ENCODE data around the gene THOC6.
A peak's percentile ranks its signal among the peaks of the same experiment; 100 is the strongest.
"Not testable (repeated sequence)": the region's sequence is repeated elsewhere in the genome, so short reads cannot be mapped to it uniquely, and the experiment has no call there.

THOC6 gene

DNA sequence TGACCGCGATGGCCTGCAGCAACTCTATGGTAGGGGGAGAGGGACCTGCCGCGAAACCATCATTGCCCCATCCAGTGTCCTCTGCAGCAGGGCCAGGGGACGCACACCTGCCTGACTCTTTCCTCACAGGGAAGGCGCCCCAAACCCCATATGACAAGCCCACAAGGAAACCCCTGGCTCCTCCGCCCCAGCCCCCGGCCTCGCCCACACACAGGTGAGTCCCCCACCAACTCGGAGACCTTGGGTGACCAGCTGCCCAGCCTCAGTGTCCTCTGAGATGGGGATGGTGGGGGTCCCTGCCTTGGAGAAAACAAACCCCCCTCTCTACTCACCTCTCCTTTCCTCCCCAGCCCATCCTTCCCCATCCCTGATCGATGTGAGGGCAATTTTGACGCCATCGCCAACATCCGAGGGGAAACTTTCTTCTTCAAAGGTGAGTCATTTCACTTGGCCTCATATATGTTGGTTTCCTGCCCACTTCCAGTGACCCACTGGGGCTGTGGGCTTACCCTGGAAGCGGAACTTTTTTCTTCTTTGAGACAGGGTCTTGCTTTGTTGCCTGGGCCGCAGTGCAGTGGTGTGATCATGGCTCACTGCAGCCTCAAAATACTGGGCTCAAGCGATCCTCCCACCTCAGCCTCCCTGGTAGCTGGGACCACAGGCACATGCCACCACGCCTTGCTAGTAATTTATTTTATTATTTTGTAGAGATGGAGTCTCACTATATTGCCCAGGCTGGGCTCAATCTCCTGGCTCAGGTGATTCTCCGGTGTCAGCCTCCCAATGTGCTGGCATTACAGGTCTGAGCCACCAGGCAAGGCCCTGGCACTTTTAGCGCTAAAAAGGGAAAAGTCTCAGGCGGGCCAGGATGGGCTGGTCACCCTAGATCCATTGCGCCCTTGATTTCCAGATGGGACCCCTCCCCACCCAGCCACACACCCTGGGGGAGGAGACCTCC lies 33.6 kb downstream of the THOC6 start:
- DNase-seq = no peak

DNA sequence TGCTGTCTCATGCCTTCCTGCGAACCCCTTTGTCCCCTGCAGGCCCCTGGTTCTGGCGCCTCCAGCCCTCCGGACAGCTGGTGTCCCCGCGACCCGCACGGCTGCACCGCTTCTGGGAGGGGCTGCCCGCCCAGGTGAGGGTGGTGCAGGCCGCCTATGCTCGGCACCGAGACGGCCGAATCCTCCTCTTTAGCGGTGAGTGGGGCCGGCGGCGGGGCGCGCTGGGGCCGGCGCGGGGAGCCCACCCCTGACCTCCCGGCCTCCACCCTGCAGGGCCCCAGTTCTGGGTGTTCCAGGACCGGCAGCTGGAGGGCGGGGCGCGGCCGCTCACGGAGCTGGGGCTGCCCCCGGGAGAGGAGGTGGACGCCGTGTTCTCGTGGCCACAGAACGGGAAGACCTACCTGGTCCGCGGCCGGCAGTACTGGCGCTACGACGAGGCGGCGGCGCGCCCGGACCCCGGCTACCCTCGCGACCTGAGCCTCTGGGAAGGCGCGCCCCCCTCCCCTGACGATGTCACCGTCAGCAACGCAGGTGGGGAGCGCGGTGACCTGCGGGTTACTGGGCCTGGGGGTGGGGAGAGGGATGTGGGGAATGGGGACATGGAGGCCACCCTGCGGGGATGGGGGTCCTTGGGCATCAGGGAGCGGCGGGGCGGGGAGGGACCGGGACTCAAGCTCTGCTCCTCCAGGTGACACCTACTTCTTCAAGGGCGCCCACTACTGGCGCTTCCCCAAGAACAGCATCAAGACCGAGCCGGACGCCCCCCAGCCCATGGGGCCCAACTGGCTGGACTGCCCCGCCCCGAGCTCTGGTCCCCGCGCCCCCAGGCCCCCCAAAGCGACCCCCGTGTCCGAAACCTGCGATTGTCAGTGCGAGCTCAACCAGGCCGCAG lies 34.5 kb downstream of the THOC6 start:
- DNase-seq = peak in 1 of 2 experiments; percentile 49

DNA sequence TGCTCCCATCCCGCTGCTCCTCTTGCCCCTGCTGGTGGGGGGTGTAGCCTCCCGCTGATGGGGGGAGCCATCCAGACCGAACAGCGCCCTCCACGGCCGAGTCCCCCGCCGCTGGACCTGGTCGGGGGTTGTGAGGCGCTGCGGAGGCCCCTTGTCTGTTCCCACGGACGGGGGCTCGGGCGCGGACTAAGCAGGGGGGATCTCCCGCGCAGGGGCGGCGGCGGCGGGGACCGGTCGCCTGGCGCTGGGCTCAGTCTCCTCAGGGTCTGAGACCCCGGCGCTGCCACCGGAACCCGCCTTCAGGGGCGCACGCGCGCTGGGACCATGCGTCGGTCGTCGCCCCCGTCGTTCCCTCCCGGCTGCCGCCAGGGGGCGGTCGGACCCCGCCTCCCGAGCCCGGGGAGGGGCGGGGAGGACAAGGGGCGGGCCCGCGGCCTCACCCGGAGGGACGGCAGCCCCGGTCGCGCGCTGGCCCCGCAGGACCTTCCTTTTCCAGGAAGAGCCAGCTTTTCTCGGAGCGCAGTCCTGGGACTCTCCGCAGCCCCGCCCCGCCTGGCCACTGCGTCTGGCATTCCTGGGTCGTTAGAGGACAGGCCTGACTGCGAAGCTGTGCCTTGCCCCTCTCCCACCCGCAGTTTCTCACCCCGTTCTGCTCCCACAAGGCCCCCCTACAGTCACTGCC lies 35.3 kb downstream of the THOC6 start:
- DNase-seq = peak in 1 of 2 experiments; percentile 79

DNA sequence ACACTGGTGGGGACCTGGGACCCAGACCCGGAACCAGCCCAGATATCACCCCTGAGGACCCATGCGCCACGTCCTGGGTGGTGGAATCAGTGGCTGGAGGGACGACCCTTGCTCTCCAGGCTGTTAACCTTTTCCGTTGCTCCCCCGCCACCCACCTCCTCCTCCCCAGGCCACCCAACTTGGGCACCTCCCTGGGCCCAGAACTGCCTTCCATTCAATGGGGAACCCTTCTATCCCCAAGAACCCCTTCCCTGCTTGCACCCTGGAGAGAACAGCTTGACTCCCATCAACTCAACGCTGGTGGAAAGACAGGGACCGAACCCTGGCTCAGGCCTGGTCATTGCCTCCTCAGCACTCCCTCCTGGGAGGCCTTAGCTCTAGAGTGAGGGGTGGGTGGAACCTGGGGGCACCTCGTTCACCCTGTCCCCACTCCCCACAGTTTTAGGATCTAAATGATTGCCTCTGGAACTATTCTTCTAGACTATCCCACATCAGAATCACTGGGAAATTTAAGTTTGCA lies 35.9 kb downstream of the THOC6 start:
- no peak for DNase-seq

DNA sequence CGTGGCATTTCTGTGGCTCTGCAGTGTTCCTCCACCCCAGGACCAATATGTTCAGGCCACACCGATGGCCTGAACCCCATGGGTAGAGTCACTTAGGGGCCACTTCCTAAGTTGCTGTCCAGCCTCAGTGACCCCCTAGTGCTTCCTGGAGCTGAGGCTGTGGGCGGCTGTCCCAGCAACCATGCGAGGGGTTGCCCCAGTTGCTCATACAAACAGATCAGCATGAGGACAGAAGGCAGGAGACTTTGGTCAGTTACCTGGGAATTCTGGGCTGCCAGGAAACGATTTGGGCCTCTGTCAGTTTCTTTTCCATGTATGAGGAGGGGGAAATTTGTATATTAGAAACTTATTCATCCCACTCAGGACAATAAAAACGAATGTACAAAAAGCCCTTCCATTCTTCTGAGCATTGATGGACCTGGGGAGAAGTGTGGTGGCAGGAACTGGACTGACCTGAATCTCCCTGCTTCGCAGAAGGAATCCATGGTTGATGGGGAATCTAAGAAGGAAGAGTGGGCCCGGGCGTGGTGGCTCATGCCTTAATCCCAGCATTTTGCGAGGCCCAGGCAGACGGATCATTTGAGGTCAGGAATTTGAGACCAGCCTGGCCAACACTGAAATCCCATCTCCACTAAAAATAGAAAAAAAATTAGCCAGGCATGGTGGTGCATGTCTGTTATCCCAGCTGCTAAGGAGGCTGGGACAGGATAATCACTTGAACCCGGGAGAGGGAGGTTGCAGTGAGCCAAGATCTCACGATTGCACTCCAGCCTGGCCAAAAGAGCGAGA lies 36.7 kb downstream of the THOC6 start:
- DNase-seq = no peak

DNA sequence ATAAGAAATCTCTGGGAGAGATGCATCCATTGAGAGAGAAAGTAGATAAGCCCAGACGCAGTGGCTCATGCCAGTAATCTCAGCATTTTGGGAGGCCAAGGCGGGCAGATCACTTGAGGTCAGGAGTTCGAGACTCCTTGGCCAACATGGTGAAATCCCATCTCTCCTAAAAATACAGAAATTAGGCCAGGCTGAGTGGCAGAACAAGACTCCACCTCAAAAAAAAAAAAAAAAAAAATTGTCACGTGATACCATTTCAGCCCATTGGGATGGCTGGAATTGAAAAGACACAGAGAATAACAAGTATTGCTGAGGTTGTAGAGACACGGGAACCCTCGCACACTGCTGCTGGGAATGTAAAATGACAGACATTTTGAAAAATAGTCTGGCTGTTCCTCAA lies 38.7 kb downstream of the THOC6 start:
- no peak for DNase-seq

DNA sequence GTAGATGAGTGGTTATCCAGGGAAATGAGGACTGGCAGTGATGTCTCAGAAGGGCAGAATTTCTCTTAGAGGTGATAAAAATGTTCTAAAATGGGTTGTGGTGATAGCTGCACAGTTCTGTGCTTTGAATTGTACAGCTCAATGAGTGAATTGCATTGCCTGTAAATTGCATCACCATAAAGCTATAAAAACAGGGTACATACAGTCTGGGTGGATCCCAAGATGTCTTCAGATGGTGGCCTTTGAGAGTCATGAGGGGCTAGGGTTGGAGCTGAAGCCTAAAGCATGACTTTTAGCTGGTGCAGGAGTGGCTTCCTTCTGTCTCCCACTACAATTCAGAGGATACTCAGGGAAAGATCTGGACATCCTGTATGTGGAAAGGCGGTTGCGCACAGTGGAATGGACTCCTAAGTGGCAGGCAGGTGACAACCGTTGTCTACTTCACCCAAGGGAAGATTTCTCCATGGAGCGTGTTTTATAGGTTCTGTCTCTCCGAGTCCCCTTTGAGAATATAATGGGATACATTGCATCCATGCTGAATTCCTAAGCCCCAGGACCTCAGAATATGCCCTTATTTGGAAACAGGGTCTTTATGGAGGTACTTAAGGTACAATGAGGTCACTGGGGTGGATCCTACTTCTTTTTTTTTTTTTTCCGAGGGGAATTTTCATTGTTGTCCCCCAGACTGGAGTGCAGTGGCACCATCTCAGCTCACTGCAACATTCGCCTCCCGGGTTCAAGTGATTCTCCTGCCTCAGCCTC lies 40.0 kb downstream of the THOC6 start:
- DNase-seq = no peak

DNA sequence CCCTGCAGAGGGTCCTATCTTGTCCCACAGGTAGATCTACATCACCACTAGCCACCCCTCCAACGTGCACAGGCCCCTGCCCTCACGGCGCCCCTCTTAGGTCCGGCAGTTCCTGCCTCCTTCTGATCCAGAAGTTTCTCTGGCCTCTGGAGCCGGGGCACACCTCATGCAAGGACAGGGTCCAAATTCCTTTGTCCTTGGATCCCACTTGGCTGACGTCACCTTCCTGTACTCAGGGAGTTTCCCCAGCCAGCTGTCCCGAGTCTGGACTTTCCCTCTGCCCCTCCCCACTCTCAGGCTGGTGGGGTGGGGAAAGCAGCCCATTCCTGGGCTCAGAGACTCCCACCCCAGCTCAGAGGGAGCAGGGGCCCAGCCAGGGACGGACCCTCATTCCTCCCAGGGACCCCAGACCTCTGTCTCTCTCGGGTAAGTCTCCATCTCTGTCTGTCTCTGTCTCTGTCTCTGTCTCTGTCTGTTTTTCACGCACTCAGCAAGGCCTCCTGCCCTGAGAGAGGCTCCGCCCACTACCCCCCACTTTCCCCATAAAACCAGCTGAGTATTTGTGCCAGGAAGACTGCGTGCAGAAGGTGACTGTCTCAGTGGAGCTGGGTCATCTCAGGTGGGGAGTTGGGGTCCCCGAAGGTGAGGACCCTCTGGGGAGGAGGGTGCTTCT lies 41.4 kb downstream of the THOC6 start, which contains the start of gene IL32:
IL32 (plus strand) TSS at position 572 of the 673 bp plus-strand sequence. CDS start 172 bp downstream, outside the sequence.
- no peak for DNase-seq

DNA sequence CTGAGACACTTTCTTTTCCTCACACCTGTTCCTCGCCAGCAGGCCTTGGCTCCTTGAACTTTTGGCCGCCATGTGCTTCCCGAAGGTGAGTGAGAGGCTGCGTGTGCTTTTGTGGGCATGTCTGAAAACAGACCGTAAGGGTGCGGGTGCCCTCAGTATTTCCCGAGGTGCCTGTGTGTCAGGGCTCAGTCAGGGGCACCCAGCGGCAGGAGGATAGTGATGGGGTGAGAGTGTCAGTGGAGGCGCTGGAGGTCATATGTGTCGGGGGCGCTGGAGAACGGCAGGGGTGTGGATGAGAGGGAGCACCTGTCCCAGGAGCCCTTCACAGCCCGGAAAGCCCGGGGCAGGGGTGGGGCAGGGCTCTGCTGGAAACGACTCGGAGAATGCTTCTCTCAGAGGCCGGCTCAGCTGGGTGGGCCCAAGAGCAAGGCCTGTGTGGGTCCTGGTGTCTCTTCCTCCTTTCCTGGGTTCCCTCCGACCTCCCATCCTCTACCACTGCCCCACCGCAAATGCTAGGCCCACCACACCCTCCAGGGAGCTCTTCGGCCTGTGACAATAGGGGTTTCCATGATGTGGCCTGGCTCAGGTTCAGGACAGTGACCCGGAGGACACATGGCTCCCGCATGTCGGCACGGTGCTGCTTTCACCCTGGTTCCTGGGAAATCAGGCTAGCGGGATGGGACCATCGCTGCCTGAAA lies 42.1 kb downstream of the THOC6 start:
- no peak for DNase-seq

DNA sequence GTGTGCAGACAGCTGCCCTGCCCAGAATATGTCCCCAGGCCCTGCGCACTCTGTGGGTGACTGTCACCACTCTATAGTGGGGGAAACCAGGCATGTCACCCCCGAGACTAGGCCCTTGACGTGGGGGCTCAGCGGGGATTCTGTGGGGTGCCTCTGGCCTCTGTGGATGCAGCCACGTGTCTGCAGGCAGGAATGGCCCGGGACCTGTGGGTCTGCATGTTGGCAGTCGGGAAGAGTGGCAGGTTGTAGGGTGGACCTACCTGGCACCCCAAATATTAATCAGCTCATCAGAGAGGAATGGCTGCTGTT lies 42.6 kb downstream of the THOC6 start:
- no peak for DNase-seq

DNA sequence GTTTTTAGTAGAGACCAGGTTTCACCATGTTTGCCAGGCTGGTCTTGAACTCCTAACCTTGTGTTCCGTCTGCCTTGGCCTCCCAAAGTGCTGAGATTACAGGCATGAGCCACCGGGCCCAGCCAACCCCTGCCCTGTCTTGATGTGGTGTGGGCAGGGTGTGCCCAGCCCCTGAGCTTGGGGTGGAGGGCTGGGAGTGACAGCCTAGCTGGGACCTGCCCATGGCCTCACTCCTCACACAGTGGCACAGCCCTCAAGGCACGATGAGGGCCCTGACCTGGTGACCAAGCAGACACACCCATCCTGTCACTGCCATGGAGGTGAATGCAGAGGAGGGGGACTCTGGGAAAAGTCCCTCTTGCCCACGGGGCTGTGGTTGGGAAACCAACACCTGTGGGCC lies 44.7 kb downstream of the THOC6 start:
- DNase-seq = no peak

DNA sequence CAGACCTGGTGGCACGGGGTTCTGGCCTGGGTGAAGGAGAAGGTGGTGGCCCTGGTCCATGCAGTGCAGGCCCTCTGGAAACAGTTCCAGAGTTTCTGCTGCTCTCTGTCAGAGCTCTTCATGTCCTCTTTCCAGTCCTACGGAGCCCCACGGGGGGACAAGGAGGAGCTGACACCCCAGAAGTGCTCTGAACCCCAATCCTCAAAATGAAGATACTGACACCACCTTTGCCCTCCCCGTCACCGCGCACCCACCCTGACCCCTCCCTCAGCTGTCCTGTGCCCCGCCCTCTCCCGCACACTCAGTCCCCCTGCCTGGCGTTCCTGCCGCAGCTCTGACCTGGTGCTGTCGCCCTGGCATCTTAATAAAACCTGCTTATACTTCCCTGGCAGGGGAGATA lies 45.3 kb downstream of the THOC6 start:
- not testable (repeated sequence) for DNase-seq

DNA sequence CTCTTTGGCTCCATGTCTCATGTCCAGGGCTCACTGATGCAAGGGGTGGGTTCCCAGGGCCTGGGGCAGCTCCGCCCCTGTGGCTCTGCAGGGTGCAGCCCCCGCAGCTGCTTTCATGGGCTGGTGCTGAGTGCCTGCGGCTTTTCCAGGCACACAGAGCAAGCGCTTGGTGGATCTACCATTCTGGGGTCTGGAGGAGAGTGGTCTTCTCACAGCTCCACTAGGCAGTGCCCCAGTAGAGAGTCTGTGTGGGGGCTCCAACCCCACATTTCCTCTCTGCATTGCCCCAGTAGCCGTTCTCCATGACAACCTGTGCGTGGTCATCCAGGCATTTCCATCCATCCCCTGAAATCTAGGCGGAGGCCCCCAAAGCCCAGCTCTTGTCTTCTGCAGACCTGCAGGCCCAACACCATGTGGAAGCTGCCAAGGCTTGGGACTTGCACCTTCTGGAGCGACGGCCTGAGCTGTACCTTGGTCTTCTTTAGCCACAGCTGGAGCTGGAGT lies 46.8 kb downstream of the THOC6 start:
- DNase-seq = no peak

DNA sequence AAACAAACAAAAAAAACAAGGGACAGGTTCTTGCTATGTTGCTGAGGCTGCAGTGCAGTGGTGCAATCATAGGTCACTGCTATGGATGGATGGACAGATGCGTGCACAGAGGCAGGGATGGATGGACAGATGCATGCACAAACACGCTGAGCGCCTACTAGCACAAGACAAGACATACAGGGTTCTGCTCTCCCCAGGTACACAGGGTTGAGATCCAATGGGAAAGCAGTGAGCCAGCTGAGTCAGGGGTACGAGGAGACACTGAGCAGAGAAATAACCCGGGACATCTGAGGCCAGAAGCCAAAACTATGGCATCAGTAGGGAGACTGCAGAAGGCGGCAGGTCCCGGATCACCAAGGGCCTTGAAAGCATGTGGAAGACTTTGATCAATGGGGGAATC lies 47.8 kb downstream of the THOC6 start:
- no peak for DNase-seq

DNA sequence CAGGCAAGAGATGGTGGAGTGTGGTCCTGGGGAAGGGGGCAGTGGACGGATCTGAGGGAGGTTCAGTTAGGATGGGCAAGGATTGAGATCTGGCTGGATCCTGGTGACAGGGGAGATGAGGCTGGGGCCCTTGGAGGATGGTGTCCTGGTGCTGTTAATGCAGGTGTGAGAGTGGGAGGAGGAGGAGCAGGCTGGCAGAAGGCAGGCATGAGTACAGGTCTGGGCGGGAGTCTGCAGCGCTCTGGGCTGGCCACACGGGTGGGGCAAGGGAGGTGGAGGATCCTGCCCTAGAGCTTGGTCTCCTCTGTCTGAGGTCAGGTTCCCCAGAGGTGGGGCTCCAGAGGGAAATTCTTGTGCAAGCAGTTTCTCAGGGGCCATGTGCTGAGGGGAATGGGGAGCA lies 48.3 kb downstream of the THOC6 start:
- not testable (repeated sequence) for DNase-seq

DNA sequence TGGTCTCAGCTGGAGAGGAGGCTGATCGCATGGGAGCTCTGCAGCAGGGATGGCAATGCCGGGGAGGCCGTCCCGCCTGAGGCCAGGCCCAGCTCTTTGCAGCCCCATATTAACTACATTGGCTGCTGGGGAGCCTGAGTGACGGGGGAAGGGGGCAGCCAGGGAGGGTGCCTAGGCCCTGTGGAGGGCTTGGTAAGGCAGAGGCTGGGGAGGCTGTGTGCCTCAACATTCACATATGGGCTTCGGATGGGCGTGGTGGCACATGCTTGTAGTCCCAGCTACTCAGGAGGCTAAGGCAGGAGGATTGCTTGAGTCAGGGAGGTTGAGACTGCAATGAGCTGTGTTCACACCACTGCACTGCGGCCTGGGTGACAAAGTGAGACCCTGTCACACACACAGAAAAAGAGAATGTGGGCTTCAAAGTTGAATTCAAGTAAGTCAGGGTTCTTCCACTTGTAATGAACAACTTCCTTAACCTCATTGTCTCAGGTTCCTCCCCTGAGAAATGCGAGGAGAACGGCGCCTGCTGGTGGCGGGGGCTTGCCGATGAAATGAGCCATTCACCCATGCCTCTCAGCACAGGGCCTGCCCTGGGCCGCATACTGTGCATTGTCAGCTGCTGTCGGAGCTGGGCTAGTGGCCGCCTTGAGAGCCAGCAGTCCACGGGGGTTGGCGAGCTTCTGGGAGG lies 48.9 kb downstream of the THOC6 start:
- DNase-seq = not testable (repeated sequence)

DNA sequence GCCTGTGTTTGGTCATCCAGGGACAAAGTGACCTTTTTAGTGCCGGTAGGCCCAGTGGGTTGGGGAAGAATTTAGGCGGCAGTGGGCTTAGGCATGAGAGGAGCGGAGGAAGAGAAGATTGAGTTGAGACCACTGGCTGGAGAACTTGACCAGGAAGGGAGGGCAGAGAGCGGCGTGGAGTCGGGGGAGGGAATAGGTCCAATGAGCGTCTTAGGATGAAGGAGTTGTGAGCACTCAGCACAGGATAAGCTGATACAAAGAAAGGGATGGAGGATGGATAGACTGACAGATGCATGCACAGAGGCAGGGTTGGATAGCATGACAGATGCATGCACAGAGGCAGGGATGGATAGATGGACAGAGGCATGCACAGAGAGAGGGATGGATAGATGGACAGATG lies 49.6 kb downstream of the THOC6 start:
- no peak for DNase-seq

DNA sequence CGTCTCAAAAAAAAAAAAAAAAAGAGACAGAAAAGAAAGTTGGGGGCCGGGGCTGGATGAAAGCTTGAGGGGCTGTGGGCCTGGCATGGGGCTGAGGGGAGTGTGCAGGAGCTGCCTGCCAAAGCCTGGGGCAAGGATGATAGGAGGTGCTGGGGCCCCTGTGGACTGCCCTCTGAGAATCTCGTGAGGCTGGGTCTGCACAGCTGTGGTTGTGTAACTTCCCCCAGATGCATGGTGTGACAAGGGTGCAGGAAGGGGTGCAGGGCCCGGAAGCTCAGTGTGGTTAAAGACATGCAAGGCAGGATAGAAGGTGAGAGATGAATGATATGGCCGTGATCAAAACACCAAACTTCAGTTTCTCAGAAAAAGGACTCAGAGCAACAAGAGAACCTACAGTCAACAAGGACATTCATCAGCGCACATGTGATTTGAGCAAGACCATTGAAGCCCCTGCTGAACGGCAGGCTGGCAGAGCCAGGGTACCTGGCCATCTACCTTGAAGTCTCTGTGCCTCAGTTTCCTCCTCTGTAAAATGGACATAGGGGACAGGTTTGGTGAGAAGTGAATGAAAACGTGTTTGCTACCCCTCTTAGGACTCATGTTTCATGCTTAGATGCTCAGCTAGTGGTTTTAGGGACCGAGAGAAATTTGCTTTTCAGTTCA lies 51.2 kb downstream of the THOC6 start:
- DNase-seq = no peak

DNA sequence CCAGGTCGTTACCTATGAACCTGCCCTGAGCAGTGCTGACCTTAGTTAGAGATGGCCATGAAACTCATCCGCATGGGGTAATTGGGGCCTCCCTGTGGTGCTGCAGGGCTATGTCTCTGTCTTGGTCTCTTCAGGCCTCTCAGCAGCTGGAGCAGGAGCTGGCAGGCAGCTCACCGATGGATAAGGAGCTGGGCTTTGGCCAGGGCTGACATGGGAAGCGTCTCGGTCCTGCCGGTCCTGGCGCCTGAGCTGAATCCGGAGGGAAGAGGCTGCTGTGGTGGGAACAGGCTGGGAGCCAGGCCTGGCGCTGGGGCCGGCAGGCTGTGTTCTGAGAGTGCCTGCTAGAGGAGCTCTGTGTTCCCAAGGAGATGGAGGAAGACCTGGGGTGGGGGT lies 51.7 kb downstream of the THOC6 start:
- DNase-seq = no peak
